Breast epithelium (tissue), 4 donors: ENCODE data around the gene ALKBH5. TPM values are rescaled to one million over a fixed set of nuclear protein-coding genes. Genes with fewer than 3 reads are reported as not detected.
"Not testable (repeated sequence)": the region's sequence is repeated elsewhere in the genome, so short reads cannot be mapped to it uniquely, and the experiment has no call there.

Experiments used
- DNase-seq, 2 donors: peaks; one replicate each; pipeline ENCODE4 v3.0.0-alpha.2; 2019; ENCODE audit warnings: low spot score in 2 of 2
- H3K27ac ChIP-seq, 2 donors: fragments of 200-600 bp; sonication (generic) in 1 of 2; one replicate each; pipeline ENCODE4 v1.5.1; 2016 to 2019; ENCODE audit warnings: mild to moderate bottlenecking in 1 of 2
- H3K27me3 ChIP-seq, 2 donors: fragments of 200-600 bp; sonication (generic) in 1 of 2; one replicate each; pipeline versions ENCODE4 v1.5.1 to v1.6.0; 2017 to 2019; ENCODE audit warnings: control low read depth in 1 of 2, mild to moderate bottlenecking in 1 of 2
- H3K36me3 ChIP-seq: fragments of 200-600 bp; one replicate; pipeline ENCODE4 v1.5.1; 2019
- H3K4me1 ChIP-seq, 2 donors: fragments of 200-600 bp; sonication (generic); one replicate each; pipeline ENCODE4 v1.5.1; 2016 to 2019; ENCODE audit warnings: control low read depth in 1 of 2
- H3K4me3 ChIP-seq, 3 donors: fragments of 200-600 bp; sonication (generic); 1 replicate in 2 of 3; 2 replicates in 1 of 3; pipeline ENCODE4 v1.5.1; 2016 to 2019; ENCODE audit warnings: mild to moderate bottlenecking in 3 of 3, moderate library complexity in 2 of 3
- H3K9me3 ChIP-seq, 2 donors: fragments of 200-600 bp; sonication (generic) in 1 of 2; one replicate each; pipeline ENCODE4 v1.5.1; 2016 to 2019; ENCODE audit warnings: control low read depth in 1 of 2
- CTCF ChIP-seq, 3 donors: fragments of 450-650 bp; IDR thresholded peaks; one replicate each; pipeline ENCODE4 v1.5.1; 2016 to 2017; ENCODE audit warnings: antibody characterized with exemption in 3 of 3, mild to moderate bottlenecking in 3 of 3, moderate library complexity in 3 of 3
- POLR2A ChIP-seq: fragments of 450-650 bp; IDR thresholded peaks from one replicate; pipeline ENCODE4 v1.6.1; 2016; ENCODE audit warnings: antibody characterized with exemption, mild to moderate bottlenecking, moderate library complexity
- POLR2AphosphoS5 ChIP-seq, 3 donors: sonication (generic); formaldehyde crosslinking; IDR thresholded peaks; one replicate each; pipeline ENCODE4 v1.6.1; 2017; ENCODE audit warnings: antibody characterized with exemption in 3 of 3
- intact Hi-C: fragments of 100-400 bp; cut with DNase I; formaldehyde crosslinking; loops from one replicate; pipeline ENCODE4 v1.15.1; 2023; ENCODE audit warnings: low total_unique reads
- total RNA-seq, 3 donors: library from RNA; depleted of rRNA; stranded (reverse); fragments of >200 nt; gene quantifications; one replicate each; pipeline ENCODE4 v1.1.0, GENCODE V29; 2016

ALKBH5 gene
- total RNA-seq, 3 donors from 2014 or later = 80.0 to 90.0 (median 82.3) TPM

- Histone ChIP-seq H3K36me3 (peaks cover 3% of the 10 kb centered on the region), H3K27ac (no peak overlapping the region), H3K4me3 (no peak overlapping the region), H3K27me3 (no peaks in the 10 kb centered on the region), H3K9me3 (no peaks in the 10 kb centered on the region), H3K4me1 (no peaks in the 10 kb centered on the region)
- intact Hi-C loops = no loop called here
- no peak for TF ChIP-seq CTCF (IDR thresholded peaks at IDR 0.05)
- no peak for TF ChIP-seq POLR2A
- TF ChIP-seq POLR2AphosphoS5 (IDR thresholded peaks at IDR 0.05) = no peak
- DNase-seq = no peak
These were observed 30.1 kb downstream of the ALKBH5 start for GRCh38 chr17:18213666-18214270.

GRCh38 chr17:18216906-18217305, 33.3 kb downstream of the ALKBH5 start:
- H3K27ac ChIP-seq, H3K27me3 ChIP-seq, intact Hi-C loops, H3K4me1 ChIP-seq, H3K4me3 ChIP-seq, DNase-seq, H3K36me3 ChIP-seq, H3K9me3 ChIP-seq: not testable (repeated sequence)

- H3K27ac ChIP-seq = no peak overlapping the region
- peak; percentile 61 to 80 for DNase-seq
- TF ChIP-seq CTCF (IDR thresholded peaks at IDR 0.05) = peak; percentile 71 to 82 (median 79)
- TF ChIP-seq POLR2AphosphoS5 (IDR thresholded peaks at IDR 0.05) = no peak
- TF ChIP-seq POLR2A = no peak
- H3K9me3 ChIP-seq = no peaks in the 10 kb centered on the region
- H3K36me3 ChIP-seq = no peaks in the 10 kb centered on the region
- H3K4me1 ChIP-seq = no peaks in the 10 kb centered on the region
- no peak overlapping the region for H3K4me3 ChIP-seq
- H3K27me3 ChIP-seq = no peaks in the 10 kb centered on the region
- intact Hi-C loops = no loop called here
These were observed 33.9 kb downstream of the ALKBH5 start for GRCh38 chr17:18217412-18218015.

- H3K4me1 ChIP-seq = no peaks in the 10 kb centered on the region
- intact Hi-C loops = no loop called here
- no peak for DNase-seq
- peak overlapping the region in 1 of 2 donors; percentile 48 for H3K27ac ChIP-seq
- H3K9me3 ChIP-seq = no peaks in the 10 kb centered on the region
- H3K27me3 ChIP-seq = no peaks in the 10 kb centered on the region
- TF ChIP-seq POLR2AphosphoS5 (IDR thresholded peaks at IDR 0.05) (no peak), POLR2A (no peak), CTCF (IDR thresholded peaks at IDR 0.05) (no peak)
- H3K36me3 ChIP-seq = no peaks in the 10 kb centered on the region
- no peak overlapping the region for H3K4me3 ChIP-seq
These were observed 35.3 kb downstream of the ALKBH5 start for GRCh38 chr17:18218756-18219415.

GRCh38 chr17:18224053-18224386, 40.4 kb downstream of the ALKBH5 start:
- Histone ChIP-seq H3K9me3 (no peaks in the 10 kb centered on the region), H3K27me3 (no peaks in the 10 kb centered on the region), H3K4me3 (peak overlapping the region in 1 of 3 donors; percentile 86), H3K4me1 (peaks cover 0 to 3% of the 10 kb centered on the region in 2 donors), H3K36me3 (no peaks in the 10 kb centered on the region), H3K27ac (peak overlapping the region; percentile 77 to 94)
- no peak for TF ChIP-seq POLR2AphosphoS5 (IDR thresholded peaks at IDR 0.05)
- TF ChIP-seq CTCF (IDR thresholded peaks at IDR 0.05) = no peak
- intact Hi-C loops = no loop called here
- DNase-seq = no peak
